GM10266 (cell line): ENCODE measurements around the gene EFNB2.

ENCODE experiments used
- DNase-seq: peaks from one replicate; pipeline ENCODE4 v3.0.0; 2012; ENCODE audit errors: extremely low spot score
- TF ChIP-seq, protein P1 (sequence below): IDR thresholded peaks from 2 replicates; pipeline ENCODE4 v1.5.1; 2012; ENCODE audit warnings: mild to moderate bottlenecking, low read depth; ENCODE audit not compliant: control insufficient read depth, insufficient read depth; ENCODE audit errors: missing control alignments

Gene EFNB2

GRCh38 chr13:106505295-106505694 lies 30.2 kb downstream of the EFNB2 start:
- DNase-seq: no peak
- TF ChIP-seq, protein P1, sequence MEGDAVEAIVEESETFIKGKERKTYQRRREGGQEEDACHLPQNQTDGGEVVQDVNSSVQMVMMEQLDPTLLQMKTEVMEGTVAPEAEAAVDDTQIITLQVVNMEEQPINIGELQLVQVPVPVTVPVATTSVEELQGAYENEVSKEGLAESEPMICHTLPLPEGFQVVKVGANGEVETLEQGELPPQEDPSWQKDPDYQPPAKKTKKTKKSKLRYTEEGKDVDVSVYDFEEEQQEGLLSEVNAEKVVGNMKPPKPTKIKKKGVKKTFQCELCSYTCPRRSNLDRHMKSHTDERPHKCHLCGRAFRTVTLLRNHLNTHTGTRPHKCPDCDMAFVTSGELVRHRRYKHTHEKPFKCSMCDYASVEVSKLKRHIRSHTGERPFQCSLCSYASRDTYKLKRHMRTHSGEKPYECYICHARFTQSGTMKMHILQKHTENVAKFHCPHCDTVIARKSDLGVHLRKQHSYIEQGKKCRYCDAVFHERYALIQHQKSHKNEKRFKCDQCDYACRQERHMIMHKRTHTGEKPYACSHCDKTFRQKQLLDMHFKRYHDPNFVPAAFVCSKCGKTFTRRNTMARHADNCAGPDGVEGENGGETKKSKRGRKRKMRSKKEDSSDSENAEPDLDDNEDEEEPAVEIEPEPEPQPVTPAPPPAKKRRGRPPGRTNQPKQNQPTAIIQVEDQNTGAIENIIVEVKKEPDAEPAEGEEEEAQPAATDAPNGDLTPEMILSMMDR: no peak

DNA sequence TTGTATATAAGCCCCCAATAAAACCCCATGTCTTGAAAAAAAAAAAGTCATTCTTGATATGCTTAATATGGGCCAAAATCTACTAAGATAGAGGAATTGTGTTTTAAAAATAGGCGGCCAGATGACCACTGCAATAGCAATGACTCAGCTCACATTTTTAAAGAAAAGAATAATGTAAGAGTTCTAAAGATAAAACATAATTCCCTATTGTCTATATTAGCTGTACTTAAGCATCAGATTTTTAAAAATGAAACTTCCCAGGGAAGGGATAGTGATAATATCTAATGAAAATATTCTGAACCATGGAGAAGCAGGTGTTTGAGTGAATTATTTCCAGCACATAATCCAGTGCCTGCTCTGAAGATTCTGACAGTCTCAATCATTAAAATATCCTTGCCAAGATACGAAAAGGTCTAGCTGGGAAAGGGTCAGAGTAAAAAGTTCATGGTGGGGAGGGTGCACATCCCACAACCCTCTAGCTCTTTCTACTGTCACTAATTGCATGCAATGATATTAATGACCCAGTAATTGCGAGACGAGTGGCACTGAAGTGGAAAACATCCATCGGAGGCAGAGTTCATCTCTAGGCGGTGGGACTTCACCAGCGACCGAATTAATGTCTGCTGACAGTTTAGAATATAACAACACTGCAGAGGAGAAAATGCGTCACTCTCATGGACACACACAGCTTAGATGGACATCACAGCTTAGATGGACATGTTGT lies 31.6 kb downstream of the EFNB2 start:
- TF ChIP-seq, protein P1: no peak

GRCh38 chr13:106503272-106503671 lies 32.2 kb downstream of the EFNB2 start:
- TF ChIP-seq, protein P1: no peak

More for the DNA sequence above, 31.6 kb downstream of the EFNB2 start:
- no peak for DNase-seq

GRCh38 chr13:106500445-106500844 lies 35.0 kb downstream of the EFNB2 start:
- TF ChIP-seq, protein P1: no peak
- DNase-seq: no peak

More at GRCh38 chr13:106503272-106503671, 32.2 kb downstream of the EFNB2 start:
- no peak for DNase-seq

DNA sequence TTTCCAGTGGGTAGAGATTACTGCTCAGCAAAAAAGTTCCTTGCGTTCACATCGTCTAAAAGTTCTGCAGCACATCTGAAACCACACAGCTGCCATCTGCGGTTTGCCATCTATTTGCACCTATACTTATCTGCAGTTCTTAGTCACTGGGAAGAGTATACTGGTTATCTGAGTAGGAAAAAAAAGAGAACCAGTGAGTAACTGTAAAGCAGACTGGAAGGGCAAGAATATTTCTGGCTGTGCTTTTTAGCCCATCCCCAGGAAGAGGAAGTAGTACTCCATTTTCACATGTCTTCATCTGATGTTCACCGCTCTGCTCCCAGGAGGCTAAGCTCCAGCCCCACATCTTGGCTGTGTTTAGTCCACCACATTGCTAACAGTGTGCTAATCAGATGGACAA lies 35.6 kb downstream of the EFNB2 start:
- no peak for DNase-seq
- TF ChIP-seq, protein P1: no peak

- TF ChIP-seq, protein P1: no peak
- DNase-seq: no peak
Observed at GRCh38 chr13:106499113-106499512, 36.3 kb downstream of the EFNB2 start.

- TF ChIP-seq, protein P1: no peak
- DNase-seq: no peak
Observed at GRCh38 chr13:106498571-106498970, 36.9 kb downstream of the EFNB2 start.
